GM23338 (cell line): ENCODE data around the gene CSTB. TPM values are rescaled to one million over a fixed set of nuclear protein-coding genes. Genes with fewer than 3 reads are reported as not detected.

Experiments
- ATAC-seq: fragments of 200-7000 bp; cut with Tn5 transposase; 3 replicates; pipeline ENCODE4 v1.9.1; 2020
- DNase-seq: peaks from one replicate; pipeline ENCODE4 v3.0.0-alpha.2; 2015; ENCODE audit warnings: low spot score
- H2AFZ ChIP-seq: fragments of 200-600 bp; sonication (generic); 2 replicates; pipeline ENCODE4 v1.8.0; 2016; ENCODE audit warnings: antibody characterized with exemption, mild to moderate bottlenecking, moderate library complexity
- H3F3A ChIP-seq: fragments of 200-600 bp; sonication (generic); replicated peaks from 2 replicates; pipeline ENCODE4 v1.8.0; 2017; ENCODE audit warnings: antibody characterized with exemption, mixed run types, low read depth
- H3K27ac ChIP-seq: fragments of 200-600 bp; sonication (generic); 2 replicates; pipeline ENCODE4 v1.6.1; 2016; ENCODE audit warnings: low read depth
- H3K27me3 ChIP-seq: fragments of 200-600 bp; sonication (generic); 2 replicates; pipeline ENCODE4 v1.8.0; 2016; ENCODE audit warnings: mild to moderate bottlenecking, mixed run types, moderate library complexity; ENCODE audit not compliant: insufficient read depth
- H3K36me3 ChIP-seq: fragments of 200-600 bp; sonication (generic); 2 replicates; pipeline ENCODE4 v1.8.0; 2016; ENCODE audit warnings: mild to moderate bottlenecking; ENCODE audit not compliant: insufficient read depth
- H3K4me1 ChIP-seq: fragments of 200-600 bp; sonication (generic); 2 replicates; pipeline ENCODE4 v1.8.0; 2016; ENCODE audit warnings: mild to moderate bottlenecking, moderate library complexity; ENCODE audit not compliant: insufficient read depth
- H3K4me2 ChIP-seq: fragments of 200-600 bp; sonication (generic); 2 replicates; pipeline ENCODE4 v1.7.1; 2017; ENCODE audit warnings: mixed run types
- H3K4me3 ChIP-seq: fragments of 200-600 bp; sonication (generic); 2 replicates; pipeline ENCODE4 v1.6.1; 2016; ENCODE audit warnings: mixed run types
- H3K79me2 ChIP-seq: fragments of 200-600 bp; sonication (generic); replicated peaks from 2 replicates; pipeline ENCODE4 v1.8.0; 2017; ENCODE audit warnings: mild to moderate bottlenecking; ENCODE audit not compliant: insufficient read depth
- H3K9me2 ChIP-seq: fragments of 200-600 bp; sonication (generic); 2 replicates; pipeline ENCODE4 v1.8.0; 2017; ENCODE audit not compliant: insufficient read depth
- H4K20me1 ChIP-seq: fragments of 200-600 bp; sonication (generic); replicated peaks from 2 replicates; pipeline ENCODE4 v1.8.0; 2017; ENCODE audit warnings: mild to moderate bottlenecking; ENCODE audit not compliant: insufficient read depth
- H3K27ac Mint-ChIP-seq: 2 replicates; pipeline ENCODE4 v1.8.0; 2020; ENCODE audit warnings: inconsistent platforms, mild to moderate bottlenecking, moderate library complexity, mixed read lengths
- H3K27me3 Mint-ChIP-seq: 3 replicates; pipeline ENCODE4 v1.8.0; 2022; ENCODE audit warnings: low read depth, mild to moderate bottlenecking, moderate library complexity, mixed read lengths, inconsistent platforms; ENCODE audit not compliant: insufficient read depth, poor library complexity
- H3K36me3 Mint-ChIP-seq: 3 replicates; pipeline ENCODE4 v1.8.0; 2021; ENCODE audit warnings: low read depth, mild to moderate bottlenecking, inconsistent platforms, moderate library complexity, mixed read lengths
- H3K4me1 Mint-ChIP-seq: 3 replicates; pipeline ENCODE4 v1.8.0; 2020; ENCODE audit warnings: mild to moderate bottlenecking, inconsistent platforms, mixed read lengths
- H3K4me3 Mint-ChIP-seq: 3 replicates; pipeline ENCODE4 v1.8.0; 2021; ENCODE audit warnings: moderate library complexity, mild to moderate bottlenecking, inconsistent platforms, mixed read lengths
- H3K9me3 Mint-ChIP-seq: 3 replicates; pipeline ENCODE4 v1.8.0; 2020; ENCODE audit warnings: moderate library complexity, mild to moderate bottlenecking, inconsistent platforms, mixed read lengths
- CREB1 ChIP-seq: fragments of 250-450 bp; sonication (Bioruptor Pico); IDR thresholded peaks from 2 replicates; pipeline ENCODE4 v1.5.0; 2020; ENCODE audit warnings: low read depth, mild to moderate bottlenecking, moderate library complexity
- CTCF ChIP-seq, 2 experiments: fragments of 200-600 bp in 1 of 2; sonication (generic) in 1 of 2; conservative IDR thresholded peaks; 2 replicates each; pipeline versions ENCODE4 v1.5.1 to v1.6.1; 2016 to 2017; ENCODE audit warnings: antibody characterized with exemption in 2 of 2, low read depth in 2 of 2, mild to moderate bottlenecking in 2 of 2, moderate library complexity in 1 of 2
- ETS1 ChIP-seq: IDR thresholded peaks from 2 replicates; pipeline ENCODE4 v1.6.1; 2016; ENCODE audit warnings: antibody characterized with exemption
- EZH2 ChIP-seq: fragments of 200-600 bp; sonication (generic); IDR thresholded peaks from one replicate; pipeline ENCODE4 v1.8.0; 2017; ENCODE audit warnings: antibody characterized with exemption, mild to moderate bottlenecking, low read depth; ENCODE audit not compliant: unreplicated experiment
- EZH2phosphoT487 ChIP-seq: fragments of 200-600 bp; sonication (generic); IDR thresholded peaks from one replicate; pipeline ENCODE4 v1.8.1; 2018; ENCODE audit warnings: antibody characterized with exemption; ENCODE audit not compliant: unreplicated experiment
- JUNB ChIP-seq: IDR thresholded peaks from one replicate; pipeline ENCODE4 v1.6.1; 2016; ENCODE audit warnings: antibody characterized with exemption; ENCODE audit not compliant: unreplicated experiment
- NANOG ChIP-seq: IDR thresholded peaks from 2 replicates; pipeline ENCODE4 v1.6.1; 2016; ENCODE audit warnings: antibody characterized with exemption, borderline replicate concordance
- POLR2AphosphoS5 ChIP-seq: IDR thresholded peaks from 2 replicates; pipeline ENCODE4 v1.6.1; 2016; ENCODE audit warnings: antibody characterized with exemption, low read depth
- STAT1 ChIP-seq: IDR thresholded peaks from one replicate; pipeline ENCODE4 v1.6.1; 2016; ENCODE audit warnings: antibody characterized with exemption; ENCODE audit not compliant: unreplicated experiment
- ZNF331 ChIP-seq: fragments of 250-450 bp; sonication (Bioruptor Pico); IDR thresholded peaks from 2 replicates; pipeline ENCODE4 v1.5.0; 2020; ENCODE audit warnings: low read depth, mild to moderate bottlenecking, moderate library complexity
- ZNF462 ChIP-seq: fragments of 250-450 bp; sonication (Bioruptor Pico); IDR thresholded peaks from 2 replicates; pipeline ENCODE4 v1.5.0; 2020; ENCODE audit warnings: mild to moderate bottlenecking, moderate library complexity
- polyA plus RNA-seq: library from polyadenylated mRNA; unstranded; fragments of >200 nt; fragmentation: Nextera tagmentation; extraction: Ambion mirVana; gene quantifications from 2 replicates; pipeline ENCODE4 v1.2.1, GENCODE V29; 2016
- total RNA-seq: library from RNA; depleted of rRNA; stranded (reverse); fragments of >200 nt; shearing (Covaris generic); gene quantifications from 2 replicates; pipeline ENCODE4 v1.2.3, GENCODE V29; 2014

CSTB gene
- total and polyA plus RNA-seq, 2 experiments from 2014 or later: 10.0 to 142 TPM

- TF ChIP-seq ETS1 (no peak), POLR2AphosphoS5 (no peak), JUNB (no peak), CTCF (conservative IDR thresholded peaks at IDR 0.05; ENCODE audit: low read depth in 2 of 2) (no peak), NANOG (no peak)
These were observed 21.3 kb upstream of the CSTB start (continued) for GRCh38 chr21:43797415-43797814.

- Mint-ChIP-seq H3K27ac (no peak overlapping the region), H3K4me3 (no peak overlapping the region; the same call in 2 of the 3 replicates), H3K27me3 (peaks cover 12% of the 10 kb centered on the region), H3K4me1 (peaks cover 11% of the 10 kb centered on the region), H3K9me3 (no peaks in the 10 kb centered on the region), H3K36me3 (peaks cover 93% of the 10 kb centered on the region)
- peaks cover 10% of the 10 kb centered on the region for H3K4me1 ChIP-seq
- no peak overlapping the region for H3K27ac ChIP-seq
- no peaks in the 10 kb centered on the region for H3K27me3 ChIP-seq
- no peaks in the 10 kb centered on the region for H3K9me2 ChIP-seq
- ATAC-seq: no peak
- no peak for DNase-seq
- H2AFZ ChIP-seq: no peak overlapping the region
- TF ChIP-seq JUNB: no peak
- TF ChIP-seq EZH2: no peak
- TF ChIP-seq ZNF331 (CRISPR knock-in tag): no peak
- TF ChIP-seq ZNF462 (CRISPR knock-in tag): no peak
- no peak for TF ChIP-seq EZH2phosphoT487
- TF ChIP-seq STAT1: no peak
- no peak for TF ChIP-seq ETS1
- TF ChIP-seq POLR2AphosphoS5: no peak
- no peak for TF ChIP-seq CREB1 (CRISPR knock-in tag)
- no peak overlapping the region for H3K4me2 ChIP-seq
- peaks cover 36% of the 10 kb centered on the region for H3K36me3 ChIP-seq
- H3F3A ChIP-seq: 0 out of 2 replicates have a peak, but pooled peaks cover 3% of the 10 kb centered on the region
- peaks cover 16% of the 10 kb centered on the region for H4K20me1 ChIP-seq
- no peak overlapping the region for H3K4me3 ChIP-seq
- peaks cover 48% of the 10 kb centered on the region for H3K79me2 ChIP-seq
These were observed 18.7 kb upstream of the CSTB start for GRCh38 chr21:43794857-43795256.
